Vagina (tissue), 2 donors: ENCODE data around the gene RHBDL3. TPM values are rescaled to one million over a fixed set of nuclear protein-coding genes. Genes with fewer than 3 reads are reported as not detected.

ENCODE experiments used
- DNase-seq, 2 donors: peaks; one replicate each; pipeline ENCODE4 v3.0.0-alpha.2; 2017; ENCODE audit errors: extremely low spot score in 2 of 2
- H3K27ac ChIP-seq: fragments of 200-600 bp; sonication (generic); one replicate; pipeline ENCODE4 v1.5.1; 2019
- H3K27me3 ChIP-seq: fragments of 200-600 bp; sonication (generic); one replicate; pipeline ENCODE4 v1.5.1; 2019
- H3K36me3 ChIP-seq, 2 donors: fragments of 200-600 bp; sonication (generic); one replicate each; pipeline ENCODE4 v1.5.1; 2017 to 2019
- H3K4me1 ChIP-seq: fragments of 200-600 bp; sonication (generic); one replicate; pipeline ENCODE4 v1.5.1; 2019
- H3K4me3 ChIP-seq, 2 donors: fragments of 200-600 bp; sonication (generic); 1 replicate in 1 of 2; 2 replicates in 1 of 2; pipeline ENCODE4 v1.5.1; 2016 to 2019
- H3K9me3 ChIP-seq: fragments of 200-600 bp; sonication (generic); one replicate; pipeline ENCODE4 v1.5.1; 2019
- CTCF ChIP-seq, 3 experiments: fragments of 450-650 bp in 2 of 3; fragments of 200-600 bp in 1 of 3; sonication (generic) in 1 of 3; IDR thresholded peaks; one replicate each; pipeline ENCODE4 v1.5.1; 2017 to 2019; ENCODE audit warnings: antibody characterized with exemption in 3 of 3, mild to moderate bottlenecking in 2 of 3, moderate library complexity in 2 of 3
- POLR2A ChIP-seq, 2 donors: fragments of 450-650 bp; IDR thresholded peaks; one replicate each; pipeline ENCODE4 v1.6.1; 2017; ENCODE audit warnings: antibody characterized with exemption in 2 of 2, mild to moderate bottlenecking in 2 of 2, moderate library complexity in 2 of 2
- POLR2AphosphoS5 ChIP-seq, 2 donors: sonication (generic); formaldehyde crosslinking; IDR thresholded peaks; one replicate each; pipeline ENCODE4 v1.9.0; 2017; ENCODE audit warnings: antibody characterized with exemption in 2 of 2, mild to moderate bottlenecking in 2 of 2, low read depth in 1 of 2; ENCODE audit not compliant: insufficient read depth in 1 of 2
- intact Hi-C: fragments of 100-400 bp; cut with DNase I; formaldehyde crosslinking; loops from one replicate; pipeline ENCODE4 v1.15.1; 2023
- microRNA counts, 2 donors: library from miRNA; unstranded; fragments of <30 nt; microRNA quantifications; one replicate each; lab custom pipeline; 2016 to 2017
- microRNA-seq: library from miRNA; unstranded; fragments of <30 nt; microRNA quantifications from one replicate; pipeline ENCODE4, GENCODE V29; 2017; ENCODE audit warnings: borderline number of aligned reads, borderline replicate concordance
- small RNA-seq: library from RNA; depleted of rRNA; stranded (forward); fragments of <200 nt; gene quantifications from one replicate; pipeline ENCODE3, GENCODE V24; 2016
- total RNA-seq: library from RNA; depleted of rRNA; stranded (reverse); fragments of >200 nt; gene quantifications from one replicate; pipeline ENCODE4 v1.2.3, GENCODE V29; 2016

The RHBDL3 gene
- total RNA-seq, 1 donor from 2014 or later = 1.7 TPM

- Histone ChIP-seq H3K4me1 (no peaks in the 10 kb centered on the region), H3K27me3 (no peaks in the 10 kb centered on the region), H3K9me3 (no peaks in the 10 kb centered on the region), H3K27ac (no peak overlapping the region), H3K36me3 (peaks cover 0 to 97% of the 10 kb centered on the region in 2 donors), H3K4me3 (no peak overlapping the region)
- TF ChIP-seq CTCF (IDR thresholded peaks at IDR 0.05) = no peak
- no peak for TF ChIP-seq POLR2A (IDR thresholded peaks at IDR 0.05)
- TF ChIP-seq POLR2AphosphoS5 (IDR thresholded peaks at IDR 0.05; ENCODE audit: insufficient read depth in 1 of 2, low read depth in 1 of 2) = no peak
- intact Hi-C loops = no loop called here
- no peak for DNase-seq
Measured at GRCh38 chr17:32370426-32370825, 104.8 kb downstream of the RHBDL3 start.

MicroRNA genes within 50 kb of the gene (microRNA counts, 767-probe panel; counts per million panel counts)
- 238 to 261 counts per million in 2 donors for microRNA hsa-miR-632 (lab: Ali Mortazavi, UCI)

Small RNA genes lying within 50 kb of the gene (microRNA-seq; reads per million reads assigned to microRNA genes)
- not detected for gene MIR632

Small RNA genes lying within 50 kb of the gene (small RNA-seq; reads per million reads assigned to genes)
- not detected for gene UBL5P2

Other genes with a start within 250 kb of the RHBDL3 start
- 46.2 TPM for gene RHOT1, start 123.3 kb upstream of the RHBDL3 start, total RNA-seq
- gene C17orf75, start 76.3 kb downstream of the RHBDL3 start, total RNA-seq = 15.0 TPM
- 193 TPM for gene ZNF207, start 84.3 kb downstream of the RHBDL3 start, total RNA-seq
- gene PSMD11, start 178.7 kb downstream of the RHBDL3 start, total RNA-seq = 46.9 TPM
- gene CDK5R1, start 221.2 kb downstream of the RHBDL3 start, total RNA-seq = 4.9 TPM